NCI-H1417 (cell line): Measurements from ENCODE around the gene NDUFAF8.

ENCODE experiments used
- DNase-seq, 3 experiments: peaks; one replicate each; lab custom pipeline; 2025; lab: John Stamatoyannopoulos, UW

NDUFAF8 gene

GRCh38 chr17:81238490-81238814, 666 bp upstream of the NDUFAF8 start:
- DNase-seq, result peak in 1 of 3 experiments; percentile 47

- peak in 1 of 3 experiments; percentile 61 for DNase-seq
Measured at GRCh38 chr17:81239714-81240555, 817 bp downstream of the NDUFAF8 start.

- DNase-seq, result no peak
Measured at GRCh38 chr17:81240761-81241160, 1.6 kb downstream of the NDUFAF8 start.

GRCh38 chr17:81241203-81241602, 2.1 kb downstream of the NDUFAF8 start:
- DNase-seq, result no peak

GRCh38 chr17:81241648-81242420, 2.7 kb downstream of the NDUFAF8 start:
- DNase-seq, result peak in 2 of 3 experiments; percentile 26 to 59

GRCh38 chr17:81242421-81243332, 3.6 kb downstream of the NDUFAF8 start:
- DNase-seq, result no peak

- DNase-seq, result no peak
Measured at GRCh38 chr17:81243333-81243664, 4.2 kb downstream of the NDUFAF8 start.

GRCh38 chr17:81244358-81245023, 5.4 kb downstream of the NDUFAF8 start:
- no peak for DNase-seq

GRCh38 chr17:81245024-81245664, 6.0 kb downstream of the NDUFAF8 start:
- DNase-seq, result no peak

GRCh38 chr17:81245665-81246342, 6.7 kb downstream of the NDUFAF8 start:
- DNase-seq, result no peak

- no peak for DNase-seq
Measured at GRCh38 chr17:81246343-81246670, 7.2 kb downstream of the NDUFAF8 start.

- no peak for DNase-seq
Measured at GRCh38 chr17:81246679-81247338, 7.7 kb downstream of the NDUFAF8 start.

GRCh38 chr17:81247339-81247990, 8.3 kb downstream of the NDUFAF8 start:
- no peak for DNase-seq

- DNase-seq, result no peak
Measured at GRCh38 chr17:81248649-81249048, 9.5 kb downstream of the NDUFAF8 start.

- DNase-seq, result peak in 2 of 3 experiments; percentile 16 to 30
Measured at GRCh38 chr17:81249223-81250040, 10.3 kb downstream of the NDUFAF8 start.

GRCh38 chr17:81250286-81251093, 11.4 kb downstream of the NDUFAF8 start:
- DNase-seq, result peak in 2 of 3 experiments; percentile 76 to 78

- peak; percentile 91 to 98 (median 96) for DNase-seq
Measured at GRCh38 chr17:81251094-81251708, 12.1 kb downstream of the NDUFAF8 start.
